Keratinocyte (primary cell): ENCODE data around the gene MDGA2. TPM values are rescaled to one million over a fixed set of nuclear protein-coding genes. Genes with fewer than 3 reads are reported as not detected.

ENCODE experiments used
- DNase-seq: peaks from one replicate; pipeline ENCODE4 v3.0.0-alpha.2; 2011; ENCODE audit warnings: low read depth, missing footprints, low spot score
- FAIRE-seq: peaks from 2 replicates; lab custom pipeline; 2011; peaks lifted over from hg19 to GRCh38; lab: Jason Lieb, UNC
- H2AFZ ChIP-seq: 2 replicates; pipeline ENCODE4 v1.6.0; 2012; ENCODE audit warnings: low read length, control low read depth, inconsistent platforms; ENCODE audit not compliant: control insufficient read depth
- H3K27ac ChIP-seq: 2 replicates; pipeline ENCODE4 v1.5.1; 2011; ENCODE audit warnings: low read length; ENCODE audit not compliant: control insufficient read depth, insufficient read depth
- H3K27me3 ChIP-seq: 3 replicates; pipeline ENCODE4 v1.6.0; 2011; ENCODE audit warnings: low read length; ENCODE audit not compliant: control insufficient read depth, insufficient read depth; ENCODE audit errors: extremely low read depth
- H3K36me3 ChIP-seq, 2 experiments: 2 replicates in 1 of 2; 3 replicates in 1 of 2; pipeline ENCODE4 v1.5.1; 2011; ENCODE audit warnings: low read length in 2 of 2, mild to moderate bottlenecking in 1 of 2; ENCODE audit not compliant: control insufficient read depth in 2 of 2, insufficient read depth in 2 of 2; ENCODE audit errors: extremely low read depth in 1 of 2
- H3K4me1 ChIP-seq: 3 replicates; pipeline ENCODE4 v1.5.1; 2011; ENCODE audit warnings: low read length; ENCODE audit not compliant: control insufficient read depth, insufficient read depth; ENCODE audit errors: extremely low read depth
- H3K4me2 ChIP-seq: 3 replicates; pipeline ENCODE4 v1.6.0; 2011; ENCODE audit warnings: low read depth, low read length; ENCODE audit not compliant: control insufficient read depth, insufficient read depth; ENCODE audit errors: extremely low read depth
- H3K4me3 ChIP-seq, 3 experiments: fragments of 200-600 bp in 1 of 3; sonication (generic) in 1 of 3; 2 replicates in 2 of 3; 3 replicates in 1 of 3; pipeline ENCODE4 v1.5.1; 2011 to 2016; ENCODE audit warnings: low read length in 3 of 3, mild to moderate bottlenecking in 3 of 3, control low read depth in 2 of 3, inconsistent platforms in 1 of 3, low read depth in 1 of 3, mixed read lengths in 1 of 3, mixed run types in 1 of 3, moderate library complexity in 1 of 3; ENCODE audit not compliant: control insufficient read depth in 2 of 3, insufficient read depth in 2 of 3; ENCODE audit errors: extremely low read depth in 1 of 3
- H3K79me2 ChIP-seq: 2 replicates; pipeline ENCODE4 v1.6.0; 2012; ENCODE audit warnings: low read length; ENCODE audit not compliant: control insufficient read depth, insufficient read depth
- H3K9ac ChIP-seq: 3 replicates; pipeline ENCODE4 v1.6.0; 2011; ENCODE audit warnings: low read length; ENCODE audit not compliant: control insufficient read depth, insufficient read depth; ENCODE audit errors: extremely low read depth
- H3K9me1 ChIP-seq: 3 replicates; pipeline ENCODE4 v1.6.0; 2011; ENCODE audit warnings: low read length; ENCODE audit not compliant: control insufficient read depth, insufficient read depth; ENCODE audit errors: extremely low read depth
- H3K9me3 ChIP-seq: 2 replicates; pipeline ENCODE4 v1.5.1; 2012; ENCODE audit warnings: low read depth, low read length; ENCODE audit not compliant: control insufficient read depth
- H4K20me1 ChIP-seq: 3 replicates; pipeline ENCODE4 v1.6.0; 2011; ENCODE audit warnings: low read length; ENCODE audit not compliant: control insufficient read depth, insufficient read depth; ENCODE audit errors: extremely low read depth
- CTCF ChIP-seq, 3 experiments: IDR thresholded peaks in 1 of 3; conservative IDR thresholded peaks in 1 of 3; optimal IDR thresholded peaks in 1 of 3; 2 replicates in 2 of 3; 3 replicates in 1 of 3; pipeline versions ENCODE3 to v1.5.1; 2011; ENCODE audit warnings: low read length in 3 of 3, mild to moderate bottlenecking in 3 of 3, moderate library complexity in 2 of 3, control low read depth in 1 of 3, inconsistent platforms in 1 of 3; ENCODE audit not compliant: insufficient read depth in 2 of 3; ENCODE audit errors: extremely low read depth in 1 of 3
- EZH2 ChIP-seq: IDR thresholded peaks from one replicate; pipeline ENCODE4 v1.6.1; 2012; ENCODE audit warnings: inconsistent platforms, mild to moderate bottlenecking, low read length, moderate library complexity
- dilution Hi-C: fragments of 300-500 bp; cut with MboI; formaldehyde crosslinking; loops from one replicate; pipeline ENCODE4 v1.7.0; 2020; ENCODE audit warnings: low sequenced_read_pairs; ENCODE audit not compliant: extremely low pct_ligation_motif_present
- polyA plus RNA-seq, 5 experiments: library from polyadenylated mRNA; depleted of rRNA in 3 of 5; stranded (reverse) in 3 of 5; stranded (forward) in 1 of 5; unstranded in 1 of 5; fragments of >200 nt; gene quantifications; 1 replicate in 1 of 5; 2 replicates in 3 of 5; 3 replicates in 1 of 5; pipeline versions ENCODE4 v1.2.1 to v1.2.3, GENCODE V29; 2011 to 2012; ENCODE audit warnings: missing spikeins in 2 of 5, low read depth in 1 of 5, low replicate concordance in 1 of 5

MDGA2 gene
- polyA plus RNA-seq, 1 donor (not counting 4 experiments of a cell fraction or from before 2014, with no cell fraction given) = not detected

GRCh38 chr14:47720281-47720680 is 44.9 kb upstream of the MDGA2 start:
- dilution Hi-C loops = no loop called here
- H3K27me3 ChIP-seq = no peaks in the 10 kb centered on the region

GRCh38 chr14:47715330-47715729 is 39.9 kb upstream of the MDGA2 start:
- Histone ChIP-seq H3K27ac (no peak overlapping the region), H3K9ac (no peak overlapping the region), H3K79me2 (no peaks in the 10 kb centered on the region), H3K36me3 (no peaks in the 10 kb centered on the region), H3K27me3 (no peaks in the 10 kb centered on the region), H3K4me1 (no peaks in the 10 kb centered on the region), H4K20me1 (no peaks in the 10 kb centered on the region), H3K4me2 (no peak overlapping the region), H2AFZ (no peak overlapping the region), H3K9me1 (no peaks in the 10 kb centered on the region), H3K9me3 (no peaks in the 10 kb centered on the region), H3K4me3 (no peak overlapping the region)
- dilution Hi-C loops = no loop called here
- FAIRE-seq = no peak
- TF ChIP-seq EZH2 = no peak
- TF ChIP-seq CTCF (optimal IDR thresholded peaks at IDR 0.05 in 1 of 3, IDR thresholded peaks at IDR 0.05 in 1 of 3, conservative IDR thresholded peaks at IDR 0.05 in 1 of 3; ENCODE audit: extremely low read depth in 1 of 3, insufficient read depth in 2 of 3, low read length in 3 of 3) = no peak
- DNase-seq = no peak

More at GRCh38 chr14:47720281-47720680, 44.9 kb upstream of the MDGA2 start:
- Histone ChIP-seq H3K4me2 (no peak overlapping the region), H3K9me1 (no peaks in the 10 kb centered on the region), H3K79me2 (no peaks in the 10 kb centered on the region), H2AFZ (no peak overlapping the region), H3K4me3 (no peak overlapping the region), H3K36me3 (no peaks in the 10 kb centered on the region), H3K9ac (no peak overlapping the region), H3K27ac (no peak overlapping the region), H3K4me1 (no peaks in the 10 kb centered on the region), H3K9me3 (peaks cover 3% of the 10 kb centered on the region), H4K20me1 (no peaks in the 10 kb centered on the region)
- no peak for FAIRE-seq
- DNase-seq = no peak
- TF ChIP-seq EZH2 (no peak), CTCF (optimal IDR thresholded peaks at IDR 0.05 in 1 of 3, IDR thresholded peaks at IDR 0.05 in 1 of 3, conservative IDR thresholded peaks at IDR 0.05 in 1 of 3; ENCODE audit: extremely low read depth in 1 of 3, insufficient read depth in 2 of 3, low read length in 3 of 3) (no peak)
